Aorta (tissue), 5 donors: ENCODE data around the gene ASB5. TPM values are rescaled to one million over a fixed set of nuclear protein-coding genes. Genes with fewer than 3 reads are reported as not detected.
"Not testable (repeated sequence)": the region's sequence is repeated elsewhere in the genome, so short reads cannot be mapped to it uniquely, and the experiment has no call there.

ENCODE experiments used
- ATAC-seq: fragments of 200-7000 bp; cut with Tn5 transposase; one replicate; pipeline ENCODE4 v1.9.1; 2022; ENCODE audit warnings: moderate library complexity; ENCODE audit not compliant: low FRiP score
- DNase-seq, 2 donors: peaks; one replicate each; pipeline ENCODE4 v3.0.0-alpha.2; 2020
- H3K27ac ChIP-seq, 2 donors: one replicate each; pipeline ENCODE4 v1.5.1; 2013; ENCODE audit warnings: low read length in 2 of 2, mild to moderate bottlenecking in 2 of 2, moderate library complexity in 2 of 2, control low read depth in 1 of 2, inconsistent platforms in 1 of 2, low read depth in 1 of 2
- H3K27me3 ChIP-seq, 2 donors: one replicate each; pipeline ENCODE4 v1.6.1; 2013; ENCODE audit warnings: control low read depth in 1 of 2, low read length in 1 of 2, mild to moderate bottlenecking in 1 of 2, moderate library complexity in 1 of 2; ENCODE audit not compliant: insufficient read depth in 2 of 2, control insufficient read depth in 1 of 2
- H3K36me3 ChIP-seq, 2 donors: one replicate each; pipeline ENCODE4 v1.6.1; 2013; ENCODE audit warnings: control low read depth in 1 of 2, low read length in 1 of 2, mild to moderate bottlenecking in 1 of 2; ENCODE audit not compliant: insufficient read depth in 2 of 2, control insufficient read depth in 1 of 2
- H3K4me1 ChIP-seq, 2 donors: one replicate each; pipeline ENCODE4 v1.6.1; 2013; ENCODE audit warnings: low read length in 2 of 2, control low read depth in 1 of 2, mild to moderate bottlenecking in 1 of 2, moderate library complexity in 1 of 2; ENCODE audit not compliant: insufficient read depth in 2 of 2, control insufficient read depth in 1 of 2
- H3K4me3 ChIP-seq, 2 donors: one replicate each; pipeline ENCODE4 v1.5.1; 2013; ENCODE audit warnings: low read length in 2 of 2, control low read depth in 1 of 2, mild to moderate bottlenecking in 1 of 2
- H3K9me3 ChIP-seq: one replicate; pipeline ENCODE4 v1.6.1; 2013; ENCODE audit warnings: mild to moderate bottlenecking, low read length; ENCODE audit not compliant: control insufficient read depth
- WGBS, 2 donors: extraction: QIAGEN DNeasy Blood & Tissue Kit; methylation state at CpG; one replicate each; pipeline ENCODE4 v1.1.7; 2013; 5-methylcytosine and 5-hydroxymethylcytosine counted together
- intact Hi-C, 2 donors: fragments of 100-400 bp; cut with DNase I; formaldehyde crosslinking; loops; one replicate each; pipeline versions ENCODE4 v1.14.2 to v1.15.0; 2022
- polyA plus RNA-seq, 2 donors: library from polyadenylated mRNA; stranded (reverse); fragments of 200-250 nt; gene quantifications; one replicate each; pipeline ENCODE4 v1.2.3, GENCODE V29; 2013
- total RNA-seq, 2 donors: library from RNA; stranded (reverse); fragmentation: NEBNext Ultra II Directional; extraction: Animal tissue kit (Norgen Biotek cat#: 25700); gene quantifications; one replicate each; pipeline ENCODE4 v1.2.1, GENCODE V29; 2021
- donor health status: healthy with polysubstance abuse.
- donor health status: Bipolar disorder and iron deficiency.
- donor health status: DM: no; HTN: no; CAD: no.
- donor health status: DM: no; HTN: no; CAD: no.
- donor health status: DM: yes; HTN: yes; CAD: no.

ASB5 gene
- total and polyA plus RNA-seq, 4 donors, result 0.28 TPM; not detected in 3

- H3K4me1 ChIP-seq, result peaks cover 0 to 2% of the 10 kb centered on the region in 2 donors
- no peaks in the 10 kb centered on the region for H3K9me3 ChIP-seq
- no peak overlapping the region for H3K27ac ChIP-seq
- DNase-seq (no peak), ATAC-seq (no peak)
- intact Hi-C loops, result loop anchor here in 1 of 2 donors (10.0 kb wide), 1 partner anchor 45 kb away; no protein-coding TSS in a partner anchor
- WGBS, 2 donors, result 94% methylated on average over 6 of the region's 6 CpGs
- no peaks in the 10 kb centered on the region for H3K27me3 ChIP-seq
- no peaks in the 10 kb centered on the region for H3K36me3 ChIP-seq
- no peak overlapping the region for H3K4me3 ChIP-seq
Measured at GRCh38 chr4:176289561-176289960, 20.5 kb upstream of the ASB5 start.

GRCh38 chr4:176288020-176288419 is 19.0 kb upstream of the ASB5 start:
- no peak overlapping the region for H3K4me3 ChIP-seq
- no peaks in the 10 kb centered on the region for H3K27me3 ChIP-seq
- peaks cover 0 to 2% of the 10 kb centered on the region in 2 donors for H3K4me1 ChIP-seq
- no peak for ATAC-seq
- H3K9me3 ChIP-seq, result no peaks in the 10 kb centered on the region
- intact Hi-C loops, result loop anchor here in 1 of 2 donors (10.0 kb wide), 1 partner anchor 47 kb away; no protein-coding TSS in a partner anchor
- H3K36me3 ChIP-seq, result no peaks in the 10 kb centered on the region
- H3K27ac ChIP-seq, result no peak overlapping the region
- DNase-seq, result no peak

GRCh38 chr4:176287546-176287945 is 18.5 kb upstream of the ASB5 start:
- no peak for DNase-seq
- Histone ChIP-seq H3K27me3 (no peaks in the 10 kb centered on the region), H3K4me1 (peaks cover 0 to 2% of the 10 kb centered on the region in 2 donors), H3K27ac (no peak overlapping the region), H3K4me3 (no peak overlapping the region), H3K36me3 (no peaks in the 10 kb centered on the region), H3K9me3 (no peaks in the 10 kb centered on the region)
- ATAC-seq, result no peak
- intact Hi-C loops, result loop anchor here in 1 of 2 donors (10.0 kb wide), 1 partner anchor 47 kb away; no protein-coding TSS in a partner anchor

DNA sequence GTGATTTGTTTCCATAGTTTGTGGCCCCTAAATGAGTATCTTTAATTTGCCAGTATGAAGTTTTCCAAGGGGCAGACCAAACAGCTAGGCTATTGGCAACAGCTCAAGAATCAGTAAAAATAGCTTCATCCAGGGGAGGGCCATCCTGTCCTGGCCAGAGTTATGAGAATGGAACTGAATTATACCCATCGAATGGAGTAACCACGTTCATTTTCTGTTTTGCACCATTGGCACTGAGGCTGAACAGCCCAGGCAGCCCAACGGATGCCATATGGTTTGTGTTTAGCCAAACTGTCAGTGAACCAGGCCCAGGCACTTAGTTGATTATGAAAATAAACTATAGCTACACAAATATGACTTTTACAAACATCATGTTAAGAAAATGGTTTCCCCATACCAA is 17.7 kb upstream of the ASB5 start:
- Histone ChIP-seq H3K9me3 (no peaks in the 10 kb centered on the region), H3K27ac (no peak overlapping the region), H3K4me1 (peaks cover 0 to 2% of the 10 kb centered on the region in 2 donors), H3K36me3 (no peaks in the 10 kb centered on the region), H3K4me3 (no peak overlapping the region), H3K27me3 (no peaks in the 10 kb centered on the region)
- ATAC-seq (no peak), DNase-seq (no peak)
- 3 to 10% methylated on average over 3 of the region's 3 CpGs for WGBS, 2 donors
- intact Hi-C loops, result loop anchor here in 1 of 2 donors (10.0 kb wide), 1 partner anchor 48 kb away; no protein-coding TSS in a partner anchor

- not testable (repeated sequence) for H3K27ac ChIP-seq, H3K27me3 ChIP-seq, H3K36me3 ChIP-seq, H3K4me3 ChIP-seq, DNase-seq, H3K9me3 ChIP-seq, ATAC-seq, H3K4me1 ChIP-seq
- intact Hi-C loops, result loop anchor here (5.0 kb wide), 2 partner anchors 63 to 82 kb away; partner anchors contain the start of gene SPATA4 (in 1 of the 2)
- 98 to 100% methylated on average over 1 of the region's 1 CpG for WGBS, 2 donors
Measured at GRCh38 chr4:176279560-176279959, 10.5 kb upstream of the ASB5 start.

DNA sequence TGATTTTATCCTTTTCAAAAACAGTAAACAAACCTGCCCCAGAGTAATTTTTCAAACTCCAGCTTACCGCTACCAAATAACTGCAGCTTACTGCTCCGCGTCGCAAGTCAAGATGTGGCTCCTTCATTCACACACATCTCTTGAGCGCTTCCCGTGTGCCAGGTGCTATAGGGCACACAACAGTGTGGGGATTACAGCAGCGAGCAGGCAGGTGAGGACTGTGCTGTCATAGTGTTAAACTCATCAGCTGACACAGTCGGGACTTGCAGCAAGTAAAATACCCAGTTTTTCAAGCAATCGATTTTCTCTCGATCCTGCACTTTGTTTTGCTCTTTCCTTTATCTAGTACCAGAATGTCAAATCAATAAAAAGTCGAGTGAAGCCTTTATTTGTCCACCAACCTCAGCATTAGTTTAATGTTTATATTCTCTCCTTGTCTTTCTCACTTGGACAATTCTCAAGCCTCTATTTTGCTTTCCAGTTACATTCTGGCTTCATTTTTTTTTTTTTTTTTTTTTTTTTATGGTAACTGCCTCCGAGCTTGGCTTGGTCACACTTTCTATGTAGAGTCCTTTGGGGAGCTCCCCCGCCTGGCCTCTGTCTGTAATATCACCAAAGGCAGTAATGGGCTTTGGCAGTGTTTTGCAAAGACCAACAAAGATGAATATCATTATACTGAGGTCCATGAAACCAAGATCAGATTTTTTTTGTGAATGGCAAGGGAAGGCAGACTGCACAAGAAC is 8.3 kb upstream of the ASB5 start:
- H3K27ac ChIP-seq, result no peak overlapping the region
- H3K4me3 ChIP-seq, result peak overlapping the region in 1 of 2 donors; percentile 41
- peaks cover 2% of the 10 kb centered on the region for H3K9me3 ChIP-seq
- no peaks in the 10 kb centered on the region for H3K36me3 ChIP-seq
- WGBS, 2 donors, result 56% methylated on average over 13 of the region's 13 CpGs
- peaks cover 0 to 3% of the 10 kb centered on the region in 2 donors for H3K4me1 ChIP-seq
- H3K27me3 ChIP-seq, result no peaks in the 10 kb centered on the region
- intact Hi-C loops, result loop anchor here (2.0 to 5.0 kb wide), 3 partner anchors 65 to 127 kb away; partner anchors contain the start of gene SPATA4 (in 1 of the 2)
- ATAC-seq (peak; percentile 80), DNase-seq (peak; percentile 59 to 87)

GRCh38 chr4:176276710-176277109 is 7.7 kb upstream of the ASB5 start:
- WGBS, 2 donors, result 88 to 90% methylated on average over 8 of the region's 8 CpGs
- Histone ChIP-seq H3K27me3 (no peaks in the 10 kb centered on the region), H3K9me3 (peaks cover 2% of the 10 kb centered on the region), H3K36me3 (no peaks in the 10 kb centered on the region), H3K4me1 (peaks cover 0 to 3% of the 10 kb centered on the region in 2 donors), H3K27ac (no peak overlapping the region), H3K4me3 (no peak overlapping the region)
- DNase-seq, result no peak
- no peak for ATAC-seq
- intact Hi-C loops, result loop anchor here (2.0 to 5.0 kb wide), 3 partner anchors 66 to 126 kb away; partner anchors contain the start of gene SPATA4 (in 1 of the 2)

- Histone ChIP-seq H3K9me3 (peaks cover 2% of the 10 kb centered on the region), H3K36me3 (no peaks in the 10 kb centered on the region), H3K27ac (no peak overlapping the region), H3K4me3 (no peak overlapping the region), H3K4me1 (peaks cover 0 to 3% of the 10 kb centered on the region in 2 donors), H3K27me3 (no peaks in the 10 kb centered on the region)
- intact Hi-C loops, result loop anchor here in 1 of 2 donors (5.0 kb wide), 2 partner anchors 37 to 122 kb away; no protein-coding TSS in a partner anchor
- DNase-seq, result no peak
- no peak for ATAC-seq
Measured at GRCh38 chr4:176274441-176274840, 5.4 kb upstream of the ASB5 start.

- Histone ChIP-seq H3K27me3 (no peaks in the 10 kb centered on the region), H3K4me3 (no peak overlapping the region), H3K4me1 (peaks cover 0 to 3% of the 10 kb centered on the region in 2 donors), H3K36me3 (no peaks in the 10 kb centered on the region), H3K27ac (no peak overlapping the region), H3K9me3 (peaks cover 2% of the 10 kb centered on the region)
- WGBS, 2 donors, result 36 to 42% methylated on average over 4 of the region's 4 CpGs
- intact Hi-C loops, result loop anchor here in 1 of 2 donors (5.0 kb wide), 2 partner anchors 36 to 121 kb away; no protein-coding TSS in a partner anchor
- ATAC-seq (no peak), DNase-seq (no peak)
Measured at GRCh38 chr4:176273736-176274135, 4.7 kb upstream of the ASB5 start.
